ENCODE data around the gene MGAT5B.

The MGAT5B gene

GRCh38 chr17:76981545-76982295 lies 113.5 kb downstream of the MGAT5B start:
- no peak for DNase-seq (ENCODE audit: insufficient read length)
- no peak for FAIRE-seq
- TF ChIP-seq TAF1 (IDR thresholded peaks at IDR 0.05; ENCODE audit: borderline replicate concordance, low read depth, low read length), result no peak
- TF ChIP-seq POLR2A (IDR thresholded peaks at IDR 0.05; ENCODE audit: low read depth, low read length), result no peak
- TF ChIP-seq POLR2AphosphoS5 (IDR thresholded peaks at IDR 0.05; ENCODE audit: low read depth, low read length), result no peak

- TF ChIP-seq POLR2A (IDR thresholded peaks at IDR 0.05; ENCODE audit: low read depth, low read length) (no peak), TAF1 (IDR thresholded peaks at IDR 0.05; ENCODE audit: borderline replicate concordance, low read depth, low read length) (no peak), POLR2AphosphoS5 (IDR thresholded peaks at IDR 0.05; ENCODE audit: low read depth, low read length) (no peak)
- DNase-seq (ENCODE audit: insufficient read length), result no peak
- no peak for FAIRE-seq
Observed at GRCh38 chr17:76982408-76983074, 114.3 kb downstream of the MGAT5B start.

- no peak for FAIRE-seq
- DNase-seq (ENCODE audit: insufficient read length), result no peak
- TF ChIP-seq POLR2AphosphoS5 (IDR thresholded peaks at IDR 0.05; ENCODE audit: low read depth, low read length) (no peak), TAF1 (IDR thresholded peaks at IDR 0.05; ENCODE audit: borderline replicate concordance, low read depth, low read length) (no peak), POLR2A (IDR thresholded peaks at IDR 0.05; ENCODE audit: low read depth, low read length) (no peak)
Observed at GRCh38 chr17:76983075-76983775, 115.0 kb downstream of the MGAT5B start.

- FAIRE-seq (no peak), DNase-seq (ENCODE audit: insufficient read length) (no peak)
- TF ChIP-seq POLR2A (IDR thresholded peaks at IDR 0.05; ENCODE audit: low read depth, low read length) (no peak), POLR2AphosphoS5 (IDR thresholded peaks at IDR 0.05; ENCODE audit: low read depth, low read length) (no peak), TAF1 (IDR thresholded peaks at IDR 0.05; ENCODE audit: borderline replicate concordance, low read depth, low read length) (no peak)
Observed at GRCh38 chr17:76986365-76986764, 118.2 kb downstream of the MGAT5B start.

DNA sequence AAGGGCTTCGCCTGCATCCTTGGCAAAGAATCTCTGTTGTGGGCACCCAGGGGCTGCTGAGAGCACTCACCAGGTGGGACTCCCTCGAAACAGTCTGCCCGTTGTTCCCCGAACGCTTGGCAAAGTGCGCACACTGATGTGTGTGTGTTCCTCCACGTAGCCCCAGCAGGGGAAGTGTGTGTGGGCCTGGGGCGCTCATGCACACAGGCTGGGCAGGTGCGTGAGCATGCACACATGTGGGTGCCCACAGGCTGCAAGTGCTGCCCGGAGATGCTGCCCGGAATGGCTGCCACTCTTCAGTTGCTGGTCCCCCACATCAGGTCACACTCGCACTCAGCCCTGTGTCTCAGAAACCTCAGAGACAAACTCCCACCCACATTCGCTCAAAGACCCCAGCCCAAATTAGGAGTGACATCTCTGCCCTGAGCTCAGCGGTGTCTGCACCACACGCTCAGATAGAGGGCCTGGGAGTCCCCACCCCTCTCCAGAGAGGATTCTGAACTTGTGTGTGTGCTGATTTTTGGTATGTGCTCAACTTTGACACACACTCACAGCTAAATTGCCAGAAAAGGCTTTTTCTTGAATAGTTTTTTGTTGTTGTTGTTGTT lies 119.4 kb downstream of the MGAT5B start:
- FAIRE-seq (no peak), DNase-seq (ENCODE audit: insufficient read length) (no peak)
- TF ChIP-seq POLR2AphosphoS5 (IDR thresholded peaks at IDR 0.05; ENCODE audit: low read depth, low read length) (no peak), TAF1 (IDR thresholded peaks at IDR 0.05; ENCODE audit: borderline replicate concordance, low read depth, low read length) (no peak), POLR2A (IDR thresholded peaks at IDR 0.05; ENCODE audit: low read depth, low read length) (no peak)

DNA sequence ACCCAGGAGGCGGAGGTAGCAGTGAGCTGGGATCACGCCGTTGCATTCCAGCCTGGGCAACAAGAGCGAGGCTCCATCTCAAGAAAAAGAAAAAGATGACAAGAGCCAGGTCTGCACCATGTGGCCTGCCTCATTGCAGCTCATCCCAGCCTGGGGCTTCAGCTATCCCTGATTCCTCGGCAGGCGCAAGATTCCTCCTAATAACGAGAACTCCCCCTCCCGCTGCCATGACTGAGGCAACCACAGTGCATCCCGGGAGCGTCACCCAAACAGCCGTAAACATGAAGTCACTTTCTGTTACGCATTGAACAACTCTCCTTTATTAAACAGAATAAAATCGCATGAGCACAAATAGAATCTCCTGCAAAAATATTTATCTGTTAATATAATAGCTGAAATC lies 120.6 kb downstream of the MGAT5B start:
- DNase-seq (ENCODE audit: insufficient read length) (no peak), FAIRE-seq (no peak)
- TF ChIP-seq POLR2A (IDR thresholded peaks at IDR 0.05; ENCODE audit: low read depth, low read length) (no peak), TAF1 (IDR thresholded peaks at IDR 0.05; ENCODE audit: borderline replicate concordance, low read depth, low read length) (no peak), POLR2AphosphoS5 (IDR thresholded peaks at IDR 0.05; ENCODE audit: low read depth, low read length) (no peak)

- no peak for FAIRE-seq
- DNase-seq (ENCODE audit: insufficient read length), result no peak
- TF ChIP-seq POLR2AphosphoS5 (IDR thresholded peaks at IDR 0.05; ENCODE audit: low read depth, low read length) (no peak), TAF1 (IDR thresholded peaks at IDR 0.05; ENCODE audit: borderline replicate concordance, low read depth, low read length) (no peak), POLR2A (IDR thresholded peaks at IDR 0.05; ENCODE audit: low read depth, low read length) (no peak)
Observed at GRCh38 chr17:76989519-76989918, 121.3 kb downstream of the MGAT5B start.

GRCh38 chr17:76992891-76993290 lies 124.7 kb downstream of the MGAT5B start:
- DNase-seq (ENCODE audit: insufficient read length) (no peak), FAIRE-seq (no peak)
- no peak for TF ChIP-seq TAF1 (IDR thresholded peaks at IDR 0.05; ENCODE audit: borderline replicate concordance, low read depth, low read length)
- TF ChIP-seq POLR2AphosphoS5 (IDR thresholded peaks at IDR 0.05; ENCODE audit: low read depth, low read length), result no peak
- TF ChIP-seq POLR2A (IDR thresholded peaks at IDR 0.05; ENCODE audit: low read depth, low read length), result no peak

GRCh38 chr17:76993651-76994050 lies 125.4 kb downstream of the MGAT5B start:
- FAIRE-seq, result no peak
- no peak for DNase-seq (ENCODE audit: insufficient read length)
- no peak for TF ChIP-seq POLR2A (IDR thresholded peaks at IDR 0.05; ENCODE audit: low read depth, low read length)
- TF ChIP-seq TAF1 (IDR thresholded peaks at IDR 0.05; ENCODE audit: borderline replicate concordance, low read depth, low read length), result no peak
- no peak for TF ChIP-seq POLR2AphosphoS5 (IDR thresholded peaks at IDR 0.05; ENCODE audit: low read depth, low read length)

- FAIRE-seq (no peak), DNase-seq (ENCODE audit: insufficient read length) (no peak)
- TF ChIP-seq POLR2AphosphoS5 (IDR thresholded peaks at IDR 0.05; ENCODE audit: low read depth, low read length) (no peak), TAF1 (IDR thresholded peaks at IDR 0.05; ENCODE audit: borderline replicate concordance, low read depth, low read length) (no peak), POLR2A (IDR thresholded peaks at IDR 0.05; ENCODE audit: low read depth, low read length) (no peak)
Observed at GRCh38 chr17:76994237-76994637, 126.0 kb downstream of the MGAT5B start.

All from GM12892 (cell line).